Parathyroid adenoma (tissue), 2 donors: ENCODE data around the gene GALNT15.
A peak's percentile ranks its signal among the peaks of the same experiment; 100 is the strongest.

Source experiments
- H2AFZ ChIP-seq: fragments of 300-600 bp; sonication (generic); one replicate; pipeline ENCODE4 v1.7.0; 2017; ENCODE audit warnings: antibody characterized with exemption, mild to moderate bottlenecking
- H3K27ac ChIP-seq: fragments of 300-600 bp; sonication (generic); one replicate; pipeline ENCODE4 v1.7.0; 2017
- H3K27me3 ChIP-seq: fragments of 300-600 bp; sonication (generic); one replicate; pipeline ENCODE4 v1.7.0; 2017; ENCODE audit warnings: low read length; ENCODE audit not compliant: control insufficient read depth, insufficient read depth
- H3K36me3 ChIP-seq: fragments of 300-600 bp; sonication (generic); one replicate; pipeline ENCODE4 v1.7.0; 2017; ENCODE audit warnings: low read length; ENCODE audit not compliant: control insufficient read depth, insufficient read depth
- H3K4me1 ChIP-seq: fragments of 300-600 bp; sonication (generic); one replicate; pipeline ENCODE4 v1.7.0; 2017; ENCODE audit warnings: control low read depth
- H3K4me2 ChIP-seq: fragments of 300-600 bp; sonication (generic); one replicate; pipeline ENCODE4 v1.7.0; 2017; ENCODE audit warnings: low read length
- H3K4me3 ChIP-seq: fragments of 300-600 bp; sonication (generic); one replicate; pipeline ENCODE4 v1.7.0; 2017; ENCODE audit warnings: low read depth, low read length
- H3K79me2 ChIP-seq: fragments of 300-600 bp; sonication (generic); one replicate; pipeline ENCODE4 v1.7.0; 2017; ENCODE audit warnings: control low read depth
- H3K9ac ChIP-seq: fragments of 300-600 bp; sonication (generic); one replicate; pipeline ENCODE4 v1.7.0; 2017; ENCODE audit warnings: mild to moderate bottlenecking
- H3K9me3 ChIP-seq: fragments of 300-600 bp; sonication (generic); one replicate; pipeline ENCODE4 v1.7.0; 2017; ENCODE audit warnings: low read length; ENCODE audit not compliant: control insufficient read depth
- CTCF ChIP-seq: fragments of 300-600 bp; sonication (generic); IDR thresholded peaks from one replicate; pipeline ENCODE4 v1.7.0; 2017; ENCODE audit warnings: antibody characterized with exemption, mild to moderate bottlenecking
- donor health status: primary hyperparathyroidism.

Gene GALNT15

GRCh38 chr3:16266714-16267113, 92.2 kb downstream of the GALNT15 start:
- Histone ChIP-seq H3K4me2 (no peak overlapping the region), H3K79me2 (peaks cover 6% of the 10 kb centered on the region), H3K36me3 (no peaks in the 10 kb centered on the region), H3K27ac (no peak overlapping the region), H2AFZ (no peak overlapping the region), H3K4me1 (peaks cover 4% of the 10 kb centered on the region), H3K4me3 (peak overlapping the region; percentile 93), H3K27me3 (no peaks in the 10 kb centered on the region), H3K9me3 (no peaks in the 10 kb centered on the region), H3K9ac (no peak overlapping the region)
- TF ChIP-seq CTCF, result no peak

- TF ChIP-seq CTCF, result no peak
- Histone ChIP-seq H2AFZ (no peak overlapping the region), H3K4me1 (peaks cover 2% of the 10 kb centered on the region), H3K79me2 (no peaks in the 10 kb centered on the region), H3K9ac (no peak overlapping the region), H3K27ac (no peak overlapping the region), H3K4me3 (no peak overlapping the region), H3K9me3 (no peaks in the 10 kb centered on the region), H3K27me3 (no peaks in the 10 kb centered on the region), H3K4me2 (no peak overlapping the region), H3K36me3 (no peaks in the 10 kb centered on the region)
These were observed 96.4 kb downstream of the GALNT15 start for GRCh38 chr3:16270855-16271254.

- H3K27ac ChIP-seq, result no peak overlapping the region
- H2AFZ ChIP-seq, result no peak overlapping the region
- no peak overlapping the region for H3K9ac ChIP-seq
- H3K4me1 ChIP-seq, result no peaks in the 10 kb centered on the region
- no peak overlapping the region for H3K4me2 ChIP-seq
- TF ChIP-seq CTCF, result no peak
- no peaks in the 10 kb centered on the region for H3K9me3 ChIP-seq
- H3K79me2 ChIP-seq, result no peaks in the 10 kb centered on the region
- no peaks in the 10 kb centered on the region for H3K27me3 ChIP-seq
- no peak overlapping the region for H3K4me3 ChIP-seq
- no peaks in the 10 kb centered on the region for H3K36me3 ChIP-seq
These were observed 98.1 kb downstream of the GALNT15 start for GRCh38 chr3:16272588-16272987.

GRCh38 chr3:16273867-16274266, 99.4 kb downstream of the GALNT15 start:
- Histone ChIP-seq H3K4me1 (no peaks in the 10 kb centered on the region), H3K27ac (no peak overlapping the region), H3K36me3 (no peaks in the 10 kb centered on the region), H3K9ac (no peak overlapping the region), H3K27me3 (no peaks in the 10 kb centered on the region), H3K4me3 (no peak overlapping the region), H3K79me2 (no peaks in the 10 kb centered on the region), H2AFZ (no peak overlapping the region), H3K9me3 (no peaks in the 10 kb centered on the region), H3K4me2 (no peak overlapping the region)
- TF ChIP-seq CTCF, result no peak

- Histone ChIP-seq H3K27ac (no peak overlapping the region), H3K4me3 (no peak overlapping the region), H3K36me3 (no peaks in the 10 kb centered on the region), H3K9me3 (no peaks in the 10 kb centered on the region), H3K27me3 (no peaks in the 10 kb centered on the region), H3K9ac (no peak overlapping the region), H2AFZ (no peak overlapping the region), H3K79me2 (no peaks in the 10 kb centered on the region), H3K4me2 (no peak overlapping the region), H3K4me1 (no peaks in the 10 kb centered on the region)
- no peak for TF ChIP-seq CTCF
These were observed 103.0 kb downstream of the GALNT15 start for GRCh38 chr3:16277471-16277870.
